GM21825 (cell line): ENCODE data around the gene RTEL1.

ENCODE experiments used
- ATAC-seq: cut with Tn5 transposase; IDR thresholded peaks from one replicate; pipeline ENCODE4 v1.9.1; 2021; ENCODE audit warnings: mild to moderate bottlenecking, moderate library complexity; ENCODE audit not compliant: unreplicated experiment

RTEL1 gene

DNA sequence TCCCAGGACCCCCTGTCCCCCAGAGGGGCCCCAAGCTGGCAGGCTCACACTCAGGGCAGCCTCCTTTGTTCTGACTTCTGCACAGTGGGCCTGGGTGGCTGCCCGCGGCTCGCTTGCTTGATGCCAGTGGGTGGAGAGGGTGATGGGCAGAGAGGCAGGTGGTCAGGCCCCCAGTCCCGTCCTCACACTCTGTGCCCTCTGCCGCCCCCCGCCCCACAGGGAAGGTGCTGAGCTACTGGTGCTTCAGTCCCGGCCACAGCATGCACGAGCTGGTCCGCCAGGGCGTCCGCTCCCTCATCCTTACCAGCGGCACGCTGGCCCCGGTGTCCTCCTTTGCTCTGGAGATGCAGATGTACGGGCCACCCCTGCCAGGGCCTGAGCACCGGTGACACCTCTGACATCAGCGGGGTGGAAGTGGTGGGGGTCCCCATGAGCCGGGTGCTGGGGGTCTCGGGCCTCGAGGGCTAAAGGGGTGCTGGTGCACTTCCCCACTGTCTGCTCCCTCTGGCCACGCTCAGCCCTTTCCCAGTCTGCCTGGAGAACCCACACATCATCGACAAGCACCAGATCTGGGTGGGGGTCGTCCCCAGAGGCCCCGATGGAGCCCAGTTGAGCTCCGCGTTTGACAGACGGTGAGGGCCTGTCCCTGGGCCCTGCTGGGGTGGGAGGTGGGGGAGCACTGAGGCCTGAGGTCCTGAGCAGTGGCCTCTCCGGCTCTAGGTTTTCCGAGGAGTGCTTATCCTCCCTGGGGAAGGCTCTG lies 29.5 kb downstream of the RTEL1 start:
- no peak for ATAC-seq

DNA sequence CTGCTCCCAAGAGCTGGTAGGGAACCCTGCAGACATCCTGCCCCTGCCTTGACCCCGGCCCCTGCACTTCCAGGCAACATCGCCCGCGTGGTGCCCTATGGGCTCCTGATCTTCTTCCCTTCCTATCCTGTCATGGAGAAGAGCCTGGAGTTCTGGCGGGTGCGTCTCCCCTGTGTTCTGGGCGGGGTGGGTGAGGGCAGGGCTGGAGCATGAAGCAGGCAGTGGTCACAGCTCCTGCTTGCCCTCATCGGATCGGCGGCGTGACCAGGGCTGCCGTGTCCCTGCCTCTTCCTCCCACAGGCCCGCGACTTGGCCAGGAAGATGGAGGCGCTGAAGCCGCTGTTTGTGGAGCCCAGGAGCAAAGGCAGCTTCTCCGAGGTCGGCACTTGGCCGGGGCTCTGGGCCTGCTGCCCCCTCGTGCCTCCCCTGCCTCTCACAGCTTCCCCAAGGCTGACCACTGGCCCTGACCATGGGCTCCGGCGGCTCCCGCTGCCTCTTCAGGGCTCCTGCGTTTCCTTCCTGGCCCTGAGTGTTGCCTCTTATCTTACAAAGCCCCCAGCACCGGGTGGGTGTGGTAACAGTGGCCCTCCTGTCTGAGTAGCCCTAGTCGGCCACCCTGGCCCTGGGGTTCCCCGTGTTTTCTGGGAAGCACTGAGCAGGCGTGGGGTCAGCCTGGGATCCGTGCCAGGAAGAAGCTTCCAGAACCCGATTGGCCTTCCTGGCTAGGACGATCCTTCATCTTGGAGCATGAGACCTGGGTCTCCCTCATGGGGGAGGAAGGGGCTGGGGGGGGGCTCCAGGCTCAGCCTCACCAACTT lies 30.3 kb downstream of the RTEL1 start:
- no peak for ATAC-seq

DNA sequence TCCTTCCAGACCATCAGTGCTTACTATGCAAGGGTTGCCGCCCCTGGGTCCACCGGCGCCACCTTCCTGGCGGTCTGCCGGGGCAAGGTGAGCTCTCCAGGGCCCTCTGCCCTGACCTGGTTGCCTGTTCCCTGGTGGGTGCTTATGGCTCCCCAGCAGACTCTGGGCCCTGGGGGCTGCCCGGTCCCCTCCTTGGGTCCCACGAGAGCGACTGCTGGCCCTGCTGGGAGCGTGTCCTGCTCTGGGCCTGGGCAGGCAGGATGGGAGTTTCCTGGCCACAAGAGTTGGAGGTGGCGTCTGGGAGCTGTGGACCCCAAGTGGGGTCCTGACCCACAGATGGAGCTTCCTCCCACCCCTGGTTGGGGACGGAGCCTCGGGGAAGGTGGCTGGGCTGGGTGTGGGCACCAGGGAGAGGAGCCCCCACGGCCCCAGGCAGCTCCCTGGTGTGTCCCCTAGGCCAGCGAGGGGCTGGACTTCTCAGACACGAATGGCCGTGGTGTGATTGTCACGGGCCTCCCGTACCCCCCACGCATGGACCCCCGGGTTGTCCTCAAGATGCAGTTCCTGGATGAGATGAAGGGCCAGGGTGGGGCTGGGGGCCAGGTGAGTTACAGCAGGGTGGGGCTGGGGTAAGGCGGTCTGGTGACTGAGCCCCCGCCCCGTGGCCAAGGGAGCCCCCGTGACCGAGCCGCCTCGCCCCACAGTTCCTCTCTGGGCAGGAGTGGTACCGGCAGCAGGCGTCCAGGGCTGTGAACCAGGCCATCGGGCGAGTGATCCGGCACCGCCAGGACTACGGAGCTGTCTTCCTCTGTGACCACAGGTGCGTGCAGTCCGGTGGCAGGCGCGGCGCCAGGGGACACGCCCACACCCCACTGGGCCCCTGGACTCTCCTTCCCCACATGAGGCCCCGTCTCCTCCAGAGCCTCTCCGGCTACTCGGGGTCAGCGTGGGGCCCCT lies 31.2 kb downstream of the RTEL1 start:
- no peak for ATAC-seq

DNA sequence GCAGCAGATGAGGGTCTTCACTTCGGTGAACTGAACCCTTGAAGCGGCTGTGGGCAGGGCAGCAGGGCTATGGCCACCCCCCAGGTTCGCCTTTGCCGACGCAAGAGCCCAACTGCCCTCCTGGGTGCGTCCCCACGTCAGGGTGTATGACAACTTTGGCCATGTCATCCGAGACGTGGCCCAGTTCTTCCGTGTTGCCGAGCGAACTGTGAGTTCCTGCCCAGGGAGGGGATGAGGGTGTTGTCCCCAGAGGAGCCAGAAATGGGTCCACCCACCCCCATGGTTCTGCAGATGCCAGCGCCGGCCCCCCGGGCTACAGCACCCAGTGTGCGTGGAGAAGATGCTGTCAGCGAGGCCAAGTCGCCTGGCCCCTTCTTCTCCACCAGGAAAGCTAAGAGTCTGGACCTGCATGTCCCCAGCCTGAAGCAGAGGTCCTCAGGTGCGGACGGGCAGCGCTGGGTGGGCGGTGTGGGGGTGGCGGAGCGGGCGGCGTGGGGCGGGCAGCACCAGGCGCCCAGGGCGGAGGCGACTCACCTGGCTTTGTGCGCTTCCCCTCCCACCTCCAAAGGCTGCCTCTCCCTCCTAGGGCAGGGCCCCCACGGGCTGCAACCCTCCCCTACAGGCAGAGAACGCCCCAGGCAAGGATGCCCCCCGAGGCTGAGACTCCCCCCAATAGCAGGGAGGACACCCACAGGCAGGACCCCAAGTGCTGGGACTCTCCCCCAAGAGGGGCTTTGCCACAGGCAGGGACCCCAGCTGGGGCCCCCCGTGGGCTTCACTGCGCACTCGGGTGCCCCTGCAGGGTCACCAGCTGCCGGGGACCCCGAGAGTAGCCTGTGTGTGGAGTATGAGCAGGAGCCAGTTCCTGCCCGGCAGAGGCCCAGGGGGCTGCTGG lies 32.1 kb downstream of the RTEL1 start:
- no peak for ATAC-seq

DNA sequence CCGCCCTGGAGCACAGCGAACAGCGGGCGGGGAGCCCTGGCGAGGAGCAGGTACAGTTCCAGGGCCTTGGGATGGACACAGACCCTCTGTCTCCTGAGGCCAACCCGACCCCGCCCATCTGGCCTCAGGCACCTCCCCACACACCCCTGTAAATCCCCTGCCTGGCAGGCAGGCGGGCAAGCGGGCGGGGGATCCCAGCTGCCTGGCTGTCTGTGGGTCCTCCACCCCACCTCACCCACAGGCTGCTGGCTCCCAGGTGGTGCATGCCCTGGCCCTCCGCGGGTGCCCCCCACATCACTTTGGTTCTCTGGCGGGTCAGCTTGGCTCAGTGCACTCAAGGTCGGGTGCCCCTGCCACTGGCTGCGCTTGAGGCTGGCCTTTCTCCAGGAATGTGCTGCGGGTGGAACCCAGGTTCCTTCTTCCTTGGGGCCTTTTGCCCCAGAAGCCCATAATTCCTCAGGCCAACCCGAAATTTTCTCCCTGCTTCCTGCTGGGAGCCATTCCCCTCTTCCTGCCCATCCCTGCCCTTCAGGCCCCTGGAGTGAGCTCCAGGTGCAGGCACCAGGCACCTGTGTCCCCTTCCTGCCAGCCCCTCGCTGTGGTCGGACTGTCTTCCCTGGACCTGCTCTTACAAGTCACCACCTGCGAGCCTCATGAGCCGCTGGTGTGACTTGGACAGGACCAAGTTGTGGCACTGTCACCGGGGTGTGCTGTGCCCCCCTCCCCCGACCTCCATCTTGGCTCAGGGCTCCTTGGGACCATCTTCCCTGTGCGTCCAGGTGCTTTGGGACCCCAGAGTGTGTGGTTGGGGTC lies 33.0 kb downstream of the RTEL1 start:
- no peak for ATAC-seq

DNA sequence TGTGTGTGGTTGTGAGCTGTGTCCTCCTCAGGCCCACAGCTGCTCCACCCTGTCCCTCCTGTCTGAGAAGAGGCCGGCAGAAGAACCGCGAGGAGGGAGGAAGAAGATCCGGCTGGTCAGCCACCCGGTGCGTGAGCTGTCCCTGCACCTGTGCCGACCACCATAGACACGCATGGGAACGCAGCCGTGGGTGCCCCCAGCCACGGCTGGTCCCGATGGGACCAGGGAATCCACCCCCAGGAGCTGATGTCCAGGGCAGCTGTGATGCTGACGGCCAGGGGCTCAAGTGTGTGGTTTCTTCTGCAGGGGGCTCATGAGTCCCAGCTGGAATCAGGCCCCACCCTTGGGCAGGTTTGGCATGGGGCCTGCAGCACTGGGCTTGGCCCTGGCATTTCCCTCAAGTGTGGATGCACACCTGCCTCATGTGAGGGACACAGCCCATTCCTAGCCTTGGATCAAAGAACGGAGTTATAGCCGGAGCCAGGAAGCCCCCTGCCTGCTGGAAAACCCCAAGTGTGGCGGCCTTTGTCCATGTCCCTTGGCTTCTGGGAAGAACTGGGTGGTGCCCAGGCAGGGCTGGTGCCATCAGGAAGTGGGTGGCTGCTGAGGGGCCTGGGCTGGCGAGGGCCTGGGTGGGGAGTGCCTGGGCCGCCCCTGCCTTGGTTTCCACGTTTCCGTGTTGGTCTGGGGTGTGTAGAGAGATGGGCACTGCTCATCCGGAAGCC lies 33.8 kb downstream of the RTEL1 start:
- ATAC-seq = no peak

DNA sequence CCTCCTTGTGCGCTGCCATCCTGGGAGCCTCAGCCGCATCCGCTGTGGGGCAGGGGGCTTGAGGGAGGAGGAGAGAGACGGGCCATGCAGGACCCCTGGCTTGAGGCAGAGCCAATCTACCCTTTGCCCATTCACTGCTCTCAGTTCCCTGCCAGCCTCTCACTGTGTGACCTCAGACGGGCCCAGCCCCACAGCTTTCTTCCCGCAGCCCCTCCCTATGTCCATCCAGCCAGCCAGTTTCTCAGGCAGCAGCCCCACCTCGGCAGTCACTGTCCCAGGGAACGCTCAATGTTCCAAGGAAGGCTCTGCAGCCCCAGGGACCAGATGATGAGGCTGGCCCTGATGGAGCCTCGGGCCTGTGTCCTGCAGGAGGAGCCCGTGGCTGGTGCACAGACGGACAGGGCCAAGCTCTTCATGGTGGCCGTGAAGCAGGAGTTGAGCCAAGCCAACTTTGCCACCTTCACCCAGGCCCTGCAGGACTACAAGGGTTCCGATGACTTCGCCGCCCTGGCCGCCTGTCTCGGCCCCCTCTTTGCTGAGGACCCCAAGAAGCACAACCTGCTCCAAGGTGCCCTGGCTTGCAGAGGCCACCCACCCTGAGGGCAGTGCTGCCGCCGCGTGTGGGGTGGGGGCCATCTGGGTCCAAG lies 34.4 kb downstream of the RTEL1 start:
- ATAC-seq = no peak

DNA sequence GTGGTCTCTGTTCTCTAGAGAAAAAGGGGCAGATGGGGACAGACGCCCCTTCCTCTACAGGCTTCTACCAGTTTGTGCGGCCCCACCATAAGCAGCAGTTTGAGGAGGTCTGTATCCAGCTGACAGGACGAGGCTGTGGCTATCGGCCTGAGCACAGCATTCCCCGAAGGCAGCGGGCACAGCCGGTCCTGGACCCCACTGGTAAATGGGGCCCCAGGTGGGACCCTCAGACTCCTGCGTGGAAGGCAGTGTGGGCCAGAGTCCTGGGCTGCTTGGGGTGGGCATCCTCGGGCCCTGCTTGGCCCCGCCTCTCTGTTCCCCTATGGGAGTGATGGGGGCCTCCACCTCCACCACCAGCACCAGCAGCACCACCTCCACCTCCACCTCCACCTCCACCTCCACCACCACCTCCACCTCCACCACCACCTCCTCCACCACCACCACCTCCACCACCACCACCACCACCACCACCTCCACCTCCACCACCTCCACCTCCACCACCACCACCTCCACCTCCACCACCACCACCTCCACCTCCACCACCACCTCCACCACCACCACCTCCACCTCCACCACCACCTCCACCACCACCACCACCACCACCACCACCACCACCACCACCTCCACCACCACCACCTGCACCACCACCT lies 35.1 kb downstream of the RTEL1 start:
- no peak for ATAC-seq

DNA sequence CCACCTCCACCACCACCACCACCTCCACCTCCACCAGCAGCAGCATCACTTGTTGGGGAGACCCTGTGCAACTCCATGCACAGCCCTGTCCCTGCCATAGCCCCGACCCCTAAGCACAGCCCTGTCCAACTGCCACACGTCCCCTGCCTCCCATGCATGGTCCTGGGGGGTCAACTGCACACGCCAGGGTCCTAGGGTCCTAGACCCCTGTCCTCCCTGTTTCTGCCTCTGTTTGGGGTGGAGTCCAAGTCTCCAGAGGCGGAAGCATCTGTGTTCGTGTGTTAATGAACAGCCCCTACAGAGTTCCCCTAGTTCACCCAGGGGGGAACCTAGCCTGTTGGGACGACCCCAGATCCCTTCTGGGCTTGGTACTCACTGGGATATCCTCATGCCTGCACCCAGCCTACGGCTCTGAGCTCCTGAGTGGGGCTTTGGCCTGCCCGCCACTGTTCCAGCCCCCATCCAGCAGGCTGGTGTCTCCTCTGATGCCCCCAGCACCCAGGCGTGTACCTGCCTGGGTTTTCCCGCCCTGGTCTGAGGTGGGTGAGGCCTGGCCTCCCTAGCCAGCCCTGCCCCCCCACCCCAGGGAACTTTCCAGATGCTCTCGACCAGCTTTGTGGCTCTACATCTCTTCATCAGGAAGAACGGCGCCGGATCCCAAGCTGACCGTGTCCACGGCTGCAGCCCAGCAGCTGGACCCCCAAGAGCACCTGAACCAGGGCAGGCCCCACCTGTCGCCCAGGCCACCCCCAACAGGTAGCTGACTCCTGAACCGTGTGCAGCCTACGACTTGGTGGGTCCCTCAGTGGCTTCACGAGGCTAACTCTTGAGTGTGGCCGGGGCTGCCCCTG lies 35.8 kb downstream of the RTEL1 start:
- no peak for ATAC-seq

DNA sequence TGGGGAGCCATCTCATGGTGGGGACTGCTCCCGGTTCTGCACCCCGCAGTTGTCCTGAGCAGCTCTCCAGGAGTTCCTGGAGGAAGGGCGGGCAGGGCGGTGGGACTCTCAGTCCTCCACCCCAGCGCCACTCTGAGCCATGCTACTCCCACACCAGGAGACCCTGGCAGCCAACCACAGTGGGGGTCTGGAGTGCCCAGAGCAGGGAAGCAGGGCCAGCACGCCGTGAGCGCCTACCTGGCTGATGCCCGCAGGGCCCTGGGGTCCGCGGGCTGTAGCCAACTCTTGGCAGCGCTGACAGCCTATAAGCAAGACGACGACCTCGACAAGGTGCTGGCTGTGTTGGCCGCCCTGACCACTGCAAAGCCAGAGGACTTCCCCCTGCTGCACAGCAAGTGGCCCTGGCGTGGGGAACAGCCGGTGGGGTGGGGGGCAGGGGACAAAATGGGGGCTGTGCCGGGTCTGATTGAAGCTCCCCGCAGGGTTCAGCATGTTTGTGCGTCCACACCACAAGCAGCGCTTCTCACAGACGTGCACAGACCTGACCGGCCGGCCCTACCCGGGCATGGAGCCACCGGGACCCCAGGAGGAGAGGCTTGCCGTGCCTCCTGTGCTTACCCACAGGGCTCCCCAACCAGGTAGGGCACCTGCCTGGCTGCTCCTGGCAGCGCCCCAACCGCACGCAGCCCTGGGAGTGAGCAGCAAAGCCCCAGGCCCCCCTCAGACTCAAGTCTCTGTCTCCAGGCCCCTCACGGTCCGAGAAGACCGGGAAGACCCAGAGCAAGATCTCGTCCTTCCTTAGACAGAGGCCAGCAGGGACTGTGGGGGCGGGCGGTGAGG lies 36.7 kb downstream of the RTEL1 start:
- ATAC-seq = no peak

DNA sequence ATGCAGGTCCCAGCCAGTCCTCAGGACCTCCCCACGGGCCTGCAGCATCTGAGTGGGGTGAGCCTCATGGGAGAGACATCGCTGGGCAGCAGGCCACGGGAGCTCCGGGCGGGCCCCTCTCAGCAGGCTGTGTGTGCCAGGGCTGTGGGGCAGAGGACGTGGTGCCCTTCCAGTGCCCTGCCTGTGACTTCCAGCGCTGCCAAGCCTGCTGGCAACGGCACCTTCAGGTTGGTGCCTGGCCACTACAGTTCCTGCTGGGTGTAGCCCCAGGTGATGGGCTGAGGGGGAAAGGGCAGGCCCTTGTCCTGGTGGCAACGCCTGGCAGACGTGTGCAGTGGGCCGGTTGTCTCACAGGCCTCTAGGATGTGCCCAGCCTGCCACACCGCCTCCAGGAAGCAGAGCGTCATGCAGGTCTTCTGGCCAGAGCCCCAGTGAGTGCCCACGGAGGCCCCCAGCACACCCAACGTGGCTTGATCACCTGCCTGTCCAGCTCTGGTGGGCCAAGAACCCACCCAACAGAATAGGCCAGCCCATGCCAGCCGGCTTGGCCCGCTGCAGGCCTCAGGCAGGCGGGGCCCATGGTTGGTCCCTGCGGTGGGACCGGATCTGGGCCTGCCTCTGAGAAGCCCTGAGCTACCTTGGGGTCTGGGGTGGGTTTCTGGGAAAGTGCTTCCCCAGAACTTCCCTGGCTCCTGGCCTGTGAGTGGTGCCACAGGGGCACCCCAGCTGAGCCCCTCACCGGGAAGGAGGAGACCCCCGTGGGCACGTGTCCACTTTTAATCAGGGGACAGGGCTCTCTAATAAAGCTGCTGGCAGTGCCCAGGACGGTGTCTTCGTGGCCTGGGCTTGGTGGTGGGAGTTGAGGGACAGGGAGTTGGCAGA lies 37.6 kb downstream of the RTEL1 start:
- no peak for ATAC-seq

DNA sequence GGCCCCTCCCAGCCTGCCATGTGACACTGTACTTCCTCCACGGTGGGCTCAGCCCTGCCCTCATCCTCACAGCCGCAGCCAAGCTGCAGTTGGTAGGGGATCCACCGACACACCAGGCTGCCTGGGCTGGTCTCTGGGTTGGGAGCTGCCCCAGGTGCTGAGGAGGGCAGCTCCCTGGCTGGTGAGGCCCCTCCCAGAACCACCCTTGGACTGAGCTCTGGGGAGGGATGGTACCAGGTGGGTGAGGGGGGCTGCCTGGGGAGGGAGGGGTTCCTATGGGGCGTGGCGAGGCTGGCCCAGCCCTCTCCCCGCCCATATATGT lies 38.2 kb downstream of the RTEL1 start:
- no peak for ATAC-seq

DNA sequence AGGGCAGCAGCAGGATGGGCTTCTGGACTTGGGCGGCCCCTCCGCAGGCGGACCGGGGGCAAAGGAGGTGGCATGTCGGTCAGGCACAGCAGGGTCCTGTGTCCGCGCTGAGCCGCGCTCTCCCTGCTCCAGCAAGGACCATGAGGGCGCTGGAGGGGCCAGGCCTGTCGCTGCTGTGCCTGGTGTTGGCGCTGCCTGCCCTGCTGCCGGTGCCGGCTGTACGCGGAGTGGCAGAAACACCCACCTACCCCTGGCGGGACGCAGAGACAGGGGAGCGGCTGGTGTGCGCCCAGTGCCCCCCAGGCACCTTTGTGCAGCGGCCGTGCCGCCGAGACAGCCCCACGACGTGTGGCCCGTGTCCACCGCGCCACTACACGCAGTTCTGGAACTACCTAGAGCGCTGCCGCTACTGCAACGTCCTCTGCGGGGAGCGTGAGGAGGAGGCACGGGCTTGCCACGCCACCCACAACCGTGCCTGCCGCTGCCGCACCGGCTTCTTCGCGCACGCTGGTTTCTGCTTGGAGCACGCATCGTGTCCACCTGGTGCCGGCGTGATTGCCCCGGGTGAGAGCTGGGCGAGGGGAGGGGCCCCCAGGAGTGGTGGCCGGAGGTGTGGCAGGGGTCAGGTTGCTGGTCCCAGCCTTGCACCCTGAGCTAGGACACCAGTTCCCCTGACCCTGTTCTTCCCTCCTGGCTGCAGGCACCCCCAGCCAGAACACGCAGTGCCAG lies 38.7 kb downstream of the RTEL1 start, which contains the start of gene TNFRSF6B:
TSS of gene TNFRSF6B (plus strand) at position 25 of the 729 bp plus-strand sequence. CDS start at position 141, 116 bp downstream.
- no peak for ATAC-seq

DNA sequence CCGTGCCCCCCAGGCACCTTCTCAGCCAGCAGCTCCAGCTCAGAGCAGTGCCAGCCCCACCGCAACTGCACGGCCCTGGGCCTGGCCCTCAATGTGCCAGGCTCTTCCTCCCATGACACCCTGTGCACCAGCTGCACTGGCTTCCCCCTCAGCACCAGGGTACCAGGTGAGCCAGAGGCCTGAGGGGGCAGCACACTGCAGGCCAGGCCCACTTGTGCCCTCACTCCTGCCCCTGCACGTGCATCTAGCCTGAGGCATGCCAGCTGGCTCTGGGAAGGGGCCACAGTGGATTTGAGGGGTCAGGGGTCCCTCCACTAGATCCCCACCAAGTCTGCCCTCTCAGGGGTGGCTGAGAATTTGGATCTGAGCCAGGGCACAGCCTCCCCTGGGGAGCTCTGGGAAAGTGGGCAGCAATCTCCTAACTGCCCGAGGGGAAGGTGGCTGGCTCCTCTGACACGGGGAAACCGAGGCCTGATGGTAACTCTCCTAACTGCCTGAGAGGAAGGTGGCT lies 39.3 kb downstream of the RTEL1 start:
- no peak for ATAC-seq
